ENCODE results near the gene GJA3.

Gene GJA3

DNA sequence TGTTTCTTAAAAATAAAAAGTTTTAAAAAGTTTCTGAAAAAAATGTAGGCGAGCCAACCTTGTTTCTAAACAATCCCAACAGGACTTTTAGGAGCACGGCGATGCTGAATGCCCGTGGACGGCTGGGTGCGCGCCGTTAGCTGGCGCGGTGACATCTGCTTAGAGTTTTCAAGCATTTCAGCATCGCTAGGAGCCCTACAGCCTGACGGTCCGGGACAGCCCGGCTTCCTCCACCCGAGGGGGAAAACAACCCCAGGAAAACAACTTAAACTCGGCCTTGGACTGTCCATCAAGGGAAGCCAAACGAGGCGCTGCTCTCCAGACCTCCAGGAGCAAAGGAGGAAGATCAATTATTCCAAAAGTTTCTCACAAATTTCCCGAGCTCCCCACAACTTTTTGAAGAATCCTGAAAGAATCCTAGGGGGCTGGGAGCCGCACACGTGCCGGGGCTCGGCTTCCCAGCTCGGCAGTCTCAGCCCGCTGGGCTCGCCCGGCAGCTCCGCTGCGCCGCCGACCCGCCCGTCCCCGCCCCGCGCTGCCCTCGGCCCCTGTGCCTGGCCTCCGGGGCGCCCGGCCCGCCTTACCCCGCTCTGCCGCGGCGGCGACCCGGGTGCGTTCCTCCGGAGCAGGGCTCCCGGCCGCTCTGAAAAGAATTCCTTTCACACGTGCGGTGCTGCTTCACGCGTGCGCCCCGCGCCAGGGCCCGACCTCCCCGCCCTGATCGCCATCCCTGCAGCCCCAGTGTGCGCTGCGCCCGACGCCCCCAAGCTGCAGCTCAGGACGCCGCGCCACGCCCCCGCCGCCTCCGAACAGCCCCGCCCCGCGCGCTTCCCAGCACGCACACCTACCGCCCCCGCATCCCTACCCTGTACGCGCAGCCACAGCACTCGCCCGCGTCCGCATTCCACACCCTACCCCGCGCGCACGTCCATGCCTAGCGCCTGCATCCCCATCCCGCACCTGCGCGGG is at the start of gene GJA3:
Gene GJA3, minus strand, starts transcription at position 747 of the 969 bp plus-strand sequence. CDS start 17,764 bp downstream, outside the sequence.
- DNase-seq (ENCODE audit: low spot score), result peak; percentile 67

- DNase-seq (ENCODE audit: low spot score), result no peak
Observed at GRCh38 chr13:20209948-20210347, 49.1 kb upstream of the GJA3 start.

DNA sequence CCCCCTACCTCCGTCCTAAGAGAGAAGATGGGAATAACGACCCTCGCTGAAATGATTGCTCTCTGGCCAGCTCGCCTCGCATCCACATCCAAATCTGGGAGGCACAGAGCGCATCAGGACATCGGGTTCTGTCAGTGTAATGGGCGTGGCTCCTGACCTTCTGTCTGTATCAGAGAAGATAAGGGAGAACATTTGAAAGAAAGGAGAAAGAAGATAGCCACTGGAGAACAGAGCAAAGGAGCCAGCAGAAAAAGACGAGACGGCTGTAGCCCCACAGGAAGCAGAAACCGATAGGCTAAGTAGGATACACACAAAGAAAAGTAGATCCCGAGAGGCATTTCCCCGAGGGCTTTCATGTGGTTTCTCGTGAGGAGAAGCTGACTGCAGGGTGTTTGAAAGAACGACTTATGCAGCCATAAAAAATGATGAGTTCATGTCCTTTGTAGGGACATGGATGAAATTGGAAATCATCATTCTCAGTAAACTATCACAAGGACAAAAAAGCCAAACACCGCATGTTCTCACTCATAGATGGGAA is 45.9 kb upstream of the GJA3 start:
- no peak for DNase-seq (ENCODE audit: low spot score)

GRCh38 chr13:20206065-20206697 is 45.3 kb upstream of the GJA3 start:
- DNase-seq (ENCODE audit: low spot score), result no peak

- DNase-seq (ENCODE audit: low spot score), result no peak
Observed at GRCh38 chr13:20198781-20199180, 37.9 kb upstream of the GJA3 start.

GRCh38 chr13:20197361-20197834 is 36.5 kb upstream of the GJA3 start:
- DNase-seq (ENCODE audit: low spot score), result peak; percentile 66

- no peak for DNase-seq (ENCODE audit: low spot score)
Observed at GRCh38 chr13:20195801-20196200, 34.9 kb upstream of the GJA3 start.

- DNase-seq (ENCODE audit: low spot score), result no peak
Observed at GRCh38 chr13:20193907-20194631, 33.2 kb upstream of the GJA3 start.

GRCh38 chr13:20193162-20193906 is 32.5 kb upstream of the GJA3 start:
- DNase-seq (ENCODE audit: low spot score), result no peak

GRCh38 chr13:20192836-20193161 is 31.9 kb upstream of the GJA3 start, which contains the start of gene GJB2:
Gene GJB2, minus strand, starts transcription at chr13:20192938. Its CDS starts 3,357 bp downstream, at chr13:20189581.
- DNase-seq (ENCODE audit: low spot score), result no peak

DNA sequence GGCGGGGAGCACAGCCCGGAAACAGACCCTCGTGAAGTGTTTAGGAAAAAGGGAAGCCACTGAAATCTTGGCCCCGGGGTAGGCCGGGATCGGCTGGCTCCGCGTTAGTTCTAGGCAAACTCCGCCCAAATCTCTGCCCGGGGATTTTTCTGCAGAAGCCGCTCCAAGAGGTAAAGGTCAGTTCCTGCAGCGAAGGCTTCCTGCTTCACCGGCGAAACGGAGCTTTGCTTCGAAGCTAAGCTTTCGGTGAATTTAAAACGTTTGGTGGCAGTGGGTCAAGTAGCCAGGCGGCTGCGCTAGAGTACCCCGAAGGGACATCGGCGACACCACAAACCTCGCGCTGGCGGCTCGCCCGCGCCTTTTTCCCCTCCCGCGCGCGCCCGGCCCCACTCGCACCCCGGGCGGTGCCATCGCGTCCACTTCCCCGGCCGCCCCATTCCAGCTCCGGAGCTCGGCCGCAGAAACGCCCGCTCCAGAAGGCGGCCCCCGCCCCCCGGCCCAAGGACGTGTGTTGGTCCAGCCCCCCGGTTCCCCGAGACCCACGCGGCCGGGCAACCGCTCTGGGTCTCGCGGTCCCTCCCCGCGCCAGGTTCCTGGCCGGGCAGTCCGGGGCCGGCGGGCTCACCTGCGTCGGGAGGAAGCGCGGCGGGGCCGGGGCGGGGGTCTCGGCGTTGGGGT is 31.4 kb upstream of the GJA3 start:
- DNase-seq (ENCODE audit: low spot score), result peak; percentile 29

DNA sequence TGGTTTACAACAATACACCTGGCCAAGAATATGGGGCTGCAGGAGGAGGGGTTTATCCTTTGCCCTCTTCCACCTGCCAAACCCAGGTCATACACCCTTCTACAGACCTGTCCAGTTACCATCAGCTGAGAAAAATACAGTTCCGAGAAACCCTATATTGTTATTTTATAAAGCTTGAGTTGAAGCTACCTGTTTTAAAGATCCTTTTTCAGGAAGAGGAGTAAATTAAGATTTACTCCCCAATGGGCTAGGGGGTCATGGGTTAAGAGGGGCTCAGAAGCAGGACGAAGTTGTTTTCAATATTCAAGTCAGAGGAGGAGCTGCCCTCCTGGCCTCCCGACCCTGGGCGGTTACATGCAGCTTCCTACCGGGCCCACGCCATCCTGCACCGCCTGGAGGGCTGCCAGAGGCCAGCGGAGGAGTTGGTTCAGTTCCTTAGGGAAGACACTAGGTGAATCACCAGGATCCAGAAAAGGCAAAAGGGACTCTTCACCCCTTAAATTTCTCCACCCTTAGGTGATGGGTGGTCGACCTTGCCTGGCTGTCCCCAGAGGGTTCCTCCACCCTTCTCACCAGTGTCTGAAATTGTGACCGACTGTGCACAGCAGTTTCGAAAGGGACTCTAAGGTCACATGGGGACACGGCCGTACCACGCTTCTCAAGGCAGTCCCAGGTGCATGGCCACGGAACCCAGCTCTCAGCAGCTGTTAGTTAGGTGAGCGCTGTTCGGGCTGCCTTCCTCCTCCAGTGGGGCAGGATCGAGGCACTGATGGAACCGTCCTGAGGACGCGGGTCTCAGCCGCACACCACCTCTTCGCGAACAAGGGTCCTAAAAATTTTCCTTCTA is 30.7 kb upstream of the GJA3 start:
- DNase-seq (ENCODE audit: low spot score), result no peak

GRCh38 chr13:20190481-20191310 is 29.8 kb upstream of the GJA3 start:
- DNase-seq (ENCODE audit: low spot score), result peak; percentile 77

GRCh38 chr13:20190076-20190475 is 29.2 kb upstream of the GJA3 start:
- DNase-seq (ENCODE audit: low spot score), result no peak

- DNase-seq (ENCODE audit: low spot score), result no peak
Observed at GRCh38 chr13:20188667-20189553, 28.1 kb upstream of the GJA3 start.

DNA sequence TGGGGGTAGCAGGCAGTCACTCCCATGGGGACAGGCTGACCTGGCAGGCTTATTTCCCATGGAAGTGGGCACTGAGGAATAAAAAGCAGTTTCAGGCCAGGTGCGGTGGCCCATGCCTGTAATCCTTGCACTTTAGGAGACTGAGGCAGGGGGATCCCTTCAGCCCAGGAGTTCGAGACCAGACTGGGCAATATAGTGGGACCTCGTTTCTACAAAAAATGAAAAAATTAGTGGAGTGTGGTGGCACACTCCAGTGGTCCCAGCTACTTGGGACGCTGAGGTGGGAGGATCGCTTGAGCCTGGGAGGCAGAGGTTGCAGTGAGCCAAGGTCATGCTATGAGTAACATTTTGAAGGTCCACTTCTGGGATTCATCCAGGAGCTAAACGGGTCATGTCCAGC is 25.9 kb upstream of the GJA3 start:
- no peak for DNase-seq (ENCODE audit: low spot score)

DNA sequence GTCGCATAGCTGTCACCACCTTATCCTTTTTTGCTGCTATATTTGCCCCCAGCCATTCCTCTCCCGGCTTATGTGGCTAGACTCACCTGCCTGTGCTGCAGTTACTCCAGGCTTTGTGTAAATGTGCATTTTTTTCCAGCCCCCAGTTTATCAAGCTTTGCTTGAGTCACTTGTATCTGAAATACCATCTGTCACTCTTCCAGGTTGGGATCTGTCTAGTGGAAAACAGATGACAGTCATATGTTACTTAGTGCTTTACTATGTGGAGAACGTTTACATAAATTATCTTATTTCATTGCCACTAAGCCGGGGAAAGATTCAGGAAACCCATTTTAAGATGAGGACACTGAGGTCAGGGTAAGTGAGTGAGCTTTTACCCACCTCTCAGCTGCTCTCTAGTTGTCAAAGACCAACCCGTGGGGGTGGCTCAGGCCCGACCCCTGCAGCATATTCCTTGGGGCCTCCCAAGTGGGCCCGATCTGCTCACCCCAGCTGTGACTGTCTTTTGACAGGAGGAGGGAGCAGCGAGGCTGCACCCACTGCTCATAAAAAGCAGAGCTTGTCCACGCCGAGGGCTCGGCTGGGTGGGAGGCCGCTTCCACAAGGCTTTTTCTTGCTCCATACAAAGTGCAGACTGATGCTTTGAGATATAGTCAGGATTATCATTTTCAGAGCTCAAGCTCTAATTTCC is 24.7 kb upstream of the GJA3 start:
- DNase-seq (ENCODE audit: low spot score), result no peak
